Nucleus accumbens (tissue), 56 donors: Measurements from ENCODE around the gene GFOD2.

ENCODE experiments used
- DNase-seq, 56 donors: peaks; one replicate each; lab custom pipeline; 2025; lab: John Stamatoyannopoulos, UW

The GFOD2 gene

GRCh38 chr16:67673712-67674580, 45.2 kb downstream of the GFOD2 start:
- peak in 8 of 56 donors; percentile 12 to 52 (median 26) for DNase-seq

- DNase-seq = peak in 35 of 56 donors; percentile 11 to 68 (median 27)
Observed at GRCh38 chr16:67672739-67673662, 46.1 kb downstream of the GFOD2 start.

GRCh38 chr16:67672306-67672705, 46.8 kb downstream of the GFOD2 start:
- DNase-seq = no peak

GRCh38 chr16:67669499-67670101, 49.5 kb downstream of the GFOD2 start:
- DNase-seq = no peak

GRCh38 chr16:67668495-67669157, 50.5 kb downstream of the GFOD2 start:
- DNase-seq = no peak

- peak in 54 of 56 donors; percentile 19 to 91 (median 72) for DNase-seq
Observed at GRCh38 chr16:67667817-67668494, 51.2 kb downstream of the GFOD2 start.

GRCh38 chr16:67667453-67667816, 51.7 kb downstream of the GFOD2 start:
- no peak for DNase-seq

GRCh38 chr16:67666559-67667452, 52.3 kb downstream of the GFOD2 start, which contains the start of the genes C16orf86 and ENKD1:
C16orf86 (plus strand) TSS chr16:67666814; CDS start chr16:67666971, 157 bp downstream.
ENKD1 (minus strand) TSS chr16:67666750; CDS start chr16:67666442, 308 bp downstream.
- peak in 53 of 56 donors; percentile 18 to 89 (median 68) for DNase-seq

GRCh38 chr16:67666032-67666551, 53.0 kb downstream of the GFOD2 start:
- peak in 1 of 56 donors; percentile 33 for DNase-seq

GRCh38 chr16:67665598-67665997, 53.5 kb downstream of the GFOD2 start:
- DNase-seq = no peak

- DNase-seq = no peak
Observed at GRCh38 chr16:67664871-67665270, 54.2 kb downstream of the GFOD2 start.

GRCh38 chr16:67664258-67664657, 54.9 kb downstream of the GFOD2 start:
- no peak for DNase-seq

GRCh38 chr16:67663877-67664222, 55.3 kb downstream of the GFOD2 start:
- no peak for DNase-seq

GRCh38 chr16:67663151-67663876, 55.8 kb downstream of the GFOD2 start:
- DNase-seq = peak in 5 of 56 donors; percentile 8 to 40 (median 20)

GRCh38 chr16:67662653-67663010, 56.5 kb downstream of the GFOD2 start:
- DNase-seq = no peak

GRCh38 chr16:67661886-67662652, 57.0 kb downstream of the GFOD2 start:
- DNase-seq = no peak
